ENCODE data around the gene B3GNT8. TPM values are rescaled to one million over a fixed set of nuclear protein-coding genes. Genes with fewer than 3 reads are reported as not detected.

B3GNT8 gene
- total RNA-seq, 1 donor from 2014 or later = 15.9 TPM

DNA sequence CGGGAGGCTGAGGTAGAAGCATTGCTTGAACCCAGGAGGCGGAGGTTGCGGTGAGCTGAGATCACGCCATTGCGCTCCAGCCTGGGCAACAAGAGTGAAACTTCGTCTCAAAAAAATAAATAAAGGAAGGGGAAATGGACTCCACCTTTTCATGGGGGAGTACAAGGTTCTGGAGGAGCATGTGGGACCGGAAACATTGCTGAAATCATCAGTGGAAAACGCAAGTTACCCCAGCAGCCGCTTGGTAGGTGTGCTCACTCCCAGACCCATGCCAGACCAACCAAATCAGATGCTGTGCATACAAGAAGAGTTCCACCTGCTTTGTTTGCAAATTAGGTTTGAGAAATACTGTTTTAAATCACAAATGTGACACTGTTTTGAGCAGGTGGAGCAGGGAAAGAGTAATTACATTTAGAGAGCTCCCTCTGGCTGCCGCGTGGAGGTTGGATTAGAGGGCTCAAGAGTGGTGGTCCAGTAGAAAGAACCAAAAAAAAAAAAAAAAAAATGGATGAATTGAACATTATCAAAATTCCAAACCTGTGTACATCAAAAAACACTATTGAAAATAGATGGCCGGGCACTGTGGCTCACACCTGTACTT lies 20.7 kb upstream of the B3GNT8 start:
- TF ChIP-seq, protein P1, sequence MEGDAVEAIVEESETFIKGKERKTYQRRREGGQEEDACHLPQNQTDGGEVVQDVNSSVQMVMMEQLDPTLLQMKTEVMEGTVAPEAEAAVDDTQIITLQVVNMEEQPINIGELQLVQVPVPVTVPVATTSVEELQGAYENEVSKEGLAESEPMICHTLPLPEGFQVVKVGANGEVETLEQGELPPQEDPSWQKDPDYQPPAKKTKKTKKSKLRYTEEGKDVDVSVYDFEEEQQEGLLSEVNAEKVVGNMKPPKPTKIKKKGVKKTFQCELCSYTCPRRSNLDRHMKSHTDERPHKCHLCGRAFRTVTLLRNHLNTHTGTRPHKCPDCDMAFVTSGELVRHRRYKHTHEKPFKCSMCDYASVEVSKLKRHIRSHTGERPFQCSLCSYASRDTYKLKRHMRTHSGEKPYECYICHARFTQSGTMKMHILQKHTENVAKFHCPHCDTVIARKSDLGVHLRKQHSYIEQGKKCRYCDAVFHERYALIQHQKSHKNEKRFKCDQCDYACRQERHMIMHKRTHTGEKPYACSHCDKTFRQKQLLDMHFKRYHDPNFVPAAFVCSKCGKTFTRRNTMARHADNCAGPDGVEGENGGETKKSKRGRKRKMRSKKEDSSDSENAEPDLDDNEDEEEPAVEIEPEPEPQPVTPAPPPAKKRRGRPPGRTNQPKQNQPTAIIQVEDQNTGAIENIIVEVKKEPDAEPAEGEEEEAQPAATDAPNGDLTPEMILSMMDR (IDR thresholded peaks at IDR 0.05; ENCODE audit: partially characterized antibody, unreplicated experiment) = no peak
- Mint-ChIP-seq H3K4me3 (ENCODE audit: unreplicated experiment) (no peak overlapping the region), H3K27me3 (ENCODE audit: unreplicated experiment) (peaks cover 11% of the 10 kb centered on the region), H3K4me1 (ENCODE audit: low read depth, unreplicated experiment) (no peaks in the 10 kb centered on the region), H3K9me3 (ENCODE audit: unreplicated experiment) (no peaks in the 10 kb centered on the region), H3K36me3 (ENCODE audit: unreplicated experiment) (no peaks in the 10 kb centered on the region), H3K27ac (ENCODE audit: unreplicated experiment) (no peak overlapping the region)
- DNase-seq = no peak

GRCh38 chr19:41445575-41445974 lies 18.4 kb upstream of the B3GNT8 start:
- Mint-ChIP-seq H3K9me3 (ENCODE audit: unreplicated experiment) (no peaks in the 10 kb centered on the region), H3K27ac (ENCODE audit: unreplicated experiment) (no peak overlapping the region), H3K27me3 (ENCODE audit: unreplicated experiment) (peaks cover 15% of the 10 kb centered on the region), H3K36me3 (ENCODE audit: unreplicated experiment) (no peaks in the 10 kb centered on the region), H3K4me1 (ENCODE audit: low read depth, unreplicated experiment) (no peaks in the 10 kb centered on the region), H3K4me3 (ENCODE audit: unreplicated experiment) (no peak overlapping the region)
- TF ChIP-seq, protein P1 (IDR thresholded peaks at IDR 0.05; ENCODE audit: partially characterized antibody, unreplicated experiment) = no peak
- DNase-seq = no peak

DNA sequence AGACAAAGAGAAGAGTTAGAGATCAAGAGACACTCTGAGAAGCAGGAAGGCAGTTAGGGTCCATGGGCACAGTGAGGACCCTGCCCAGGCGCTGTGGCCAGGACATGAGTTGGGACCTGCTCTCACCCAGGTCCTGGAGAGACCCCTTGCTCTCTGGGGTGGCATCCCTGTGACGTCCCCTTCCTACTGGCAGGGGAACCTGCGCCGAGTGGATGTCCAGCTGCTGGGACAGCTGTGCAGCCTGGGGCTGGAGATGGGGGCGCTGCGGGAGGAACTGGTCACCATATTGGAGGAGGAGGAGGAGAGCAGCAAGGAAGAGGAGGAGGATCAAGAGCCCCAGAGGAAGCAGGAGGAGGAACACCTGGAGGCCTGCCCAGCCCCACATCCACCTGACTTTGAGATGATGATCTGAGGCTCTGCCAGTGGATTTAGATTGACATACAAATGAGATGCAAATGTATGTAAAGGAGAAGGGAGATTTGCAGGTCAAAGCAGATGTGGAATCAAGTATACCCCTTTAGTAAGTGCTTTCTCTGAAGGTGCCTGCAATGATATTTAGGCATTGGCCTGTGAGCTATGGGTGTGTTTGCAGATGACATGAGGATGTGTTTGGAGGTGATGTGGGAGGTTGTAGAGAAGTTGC lies 16.8 kb upstream of the B3GNT8 start:
- H3K27me3 Mint-ChIP-seq (ENCODE audit: unreplicated experiment) = peaks cover 10% of the 10 kb centered on the region

GRCh38 chr19:41442473-41443355 lies 15.5 kb upstream of the B3GNT8 start, which contains the start of gene ERICH4:
Gene ERICH4 (plus strand): TSS chr19:41443156. CDS start chr19:41443170, 14 bp downstream.
- Mint-ChIP-seq H3K4me1 (ENCODE audit: low read depth, unreplicated experiment) (peaks cover 5% of the 10 kb centered on the region), H3K36me3 (ENCODE audit: unreplicated experiment) (peaks cover 1% of the 10 kb centered on the region), H3K4me3 (ENCODE audit: unreplicated experiment) (peak within 1 kb of the TSS; percentile 52), H3K27me3 (ENCODE audit: unreplicated experiment) (peaks cover 8% of the 10 kb centered on the region), H3K27ac (ENCODE audit: unreplicated experiment) (peak within 1 kb of the TSS; percentile 1), H3K9me3 (ENCODE audit: unreplicated experiment) (no peaks in the 10 kb centered on the region)
- TF ChIP-seq, protein P1 (IDR thresholded peaks at IDR 0.05; ENCODE audit: partially characterized antibody, unreplicated experiment) = no peak
- no peak for DNase-seq

More for the DNA sequence above, 16.8 kb upstream of the B3GNT8 start:
- TF ChIP-seq, protein P1 (IDR thresholded peaks at IDR 0.05; ENCODE audit: partially characterized antibody, unreplicated experiment) = no peak
- DNase-seq = no peak
- peak overlapping the region; percentile 52 for H3K4me3 Mint-ChIP-seq (ENCODE audit: unreplicated experiment)
- H3K36me3 Mint-ChIP-seq (ENCODE audit: unreplicated experiment) = no peaks in the 10 kb centered on the region
- no peaks in the 10 kb centered on the region for H3K4me1 Mint-ChIP-seq (ENCODE audit: low read depth, unreplicated experiment)
- no peak overlapping the region for H3K27ac Mint-ChIP-seq (ENCODE audit: unreplicated experiment)
- H3K9me3 Mint-ChIP-seq (ENCODE audit: unreplicated experiment) = no peaks in the 10 kb centered on the region
